ENCODE measurements around the gene IFRD1. TPM values are rescaled to one million over a fixed set of nuclear protein-coding genes. Genes with fewer than 3 reads are reported as not detected.

The IFRD1 gene
- total RNA-seq, 1 experiment from 2014 or later: 73.4 TPM

DNA sequence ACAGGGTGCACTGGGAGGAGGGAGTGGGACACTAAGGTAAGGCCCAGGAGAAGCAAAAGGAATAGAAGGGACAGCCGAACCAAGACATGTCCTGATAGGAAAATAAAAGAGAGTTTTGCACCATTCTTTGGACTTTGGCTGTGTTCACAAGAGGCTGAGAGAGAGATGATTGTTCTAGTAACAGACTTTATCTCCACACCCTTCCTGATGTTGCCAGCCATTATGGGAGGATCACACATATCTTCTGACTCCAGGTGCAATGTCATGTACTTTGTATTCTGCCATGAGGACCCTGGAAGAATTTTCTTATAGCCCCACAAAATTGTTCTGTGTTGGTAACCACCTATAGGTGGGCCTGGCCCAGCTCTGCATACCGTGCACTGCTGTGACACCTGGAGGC, 41.9 kb downstream of the IFRD1 start:
- DNase-seq (no peak), ATAC-seq (no peak)
- Histone ChIP-seq H3K27ac (ENCODE audit: low read length) (no peak overlapping the region), H3K4me3 (ENCODE audit: low read length) (no peak overlapping the region), H3K27me3 (ENCODE audit: low read length) (no peaks in the 10 kb centered on the region), H3K9me3 (ENCODE audit: low read length) (no peaks in the 10 kb centered on the region), H3F3A (ENCODE audit: low read length, unreplicated experiment) (no peaks in the 10 kb centered on the region), H3K36me3 (ENCODE audit: low read depth, low read length) (no peaks in the 10 kb centered on the region), H3K79me2 (ENCODE audit: low read length) (no peaks in the 10 kb centered on the region), H3K9me2 (replicated peaks; ENCODE audit: low read length) (no peaks in the 10 kb centered on the region), H4K20me1 (ENCODE audit: low read length) (no peaks in the 10 kb centered on the region), H2AFZ (ENCODE audit: low read length) (no peak overlapping the region), H3K4me2 (ENCODE audit: low read length) (no peak overlapping the region), H3K4me1 (ENCODE audit: insufficient read depth, low read length) (no peaks in the 10 kb centered on the region), H3K9ac (ENCODE audit: low read length) (no peak overlapping the region)
- POLR2A ChIA-PET (ENCODE audit: unreplicated experiment): no interaction called here
- intact Hi-C loops (cut with micrococcal nuclease): no loop called here
- TF ChIP-seq, protein P1, sequence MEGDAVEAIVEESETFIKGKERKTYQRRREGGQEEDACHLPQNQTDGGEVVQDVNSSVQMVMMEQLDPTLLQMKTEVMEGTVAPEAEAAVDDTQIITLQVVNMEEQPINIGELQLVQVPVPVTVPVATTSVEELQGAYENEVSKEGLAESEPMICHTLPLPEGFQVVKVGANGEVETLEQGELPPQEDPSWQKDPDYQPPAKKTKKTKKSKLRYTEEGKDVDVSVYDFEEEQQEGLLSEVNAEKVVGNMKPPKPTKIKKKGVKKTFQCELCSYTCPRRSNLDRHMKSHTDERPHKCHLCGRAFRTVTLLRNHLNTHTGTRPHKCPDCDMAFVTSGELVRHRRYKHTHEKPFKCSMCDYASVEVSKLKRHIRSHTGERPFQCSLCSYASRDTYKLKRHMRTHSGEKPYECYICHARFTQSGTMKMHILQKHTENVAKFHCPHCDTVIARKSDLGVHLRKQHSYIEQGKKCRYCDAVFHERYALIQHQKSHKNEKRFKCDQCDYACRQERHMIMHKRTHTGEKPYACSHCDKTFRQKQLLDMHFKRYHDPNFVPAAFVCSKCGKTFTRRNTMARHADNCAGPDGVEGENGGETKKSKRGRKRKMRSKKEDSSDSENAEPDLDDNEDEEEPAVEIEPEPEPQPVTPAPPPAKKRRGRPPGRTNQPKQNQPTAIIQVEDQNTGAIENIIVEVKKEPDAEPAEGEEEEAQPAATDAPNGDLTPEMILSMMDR (conservative IDR thresholded peaks at IDR 0.05; ENCODE audit: low read depth, low read length): no peak
- no peak for TF ChIP-seq EZH2phosphoT487 (IDR thresholded peaks at IDR 0.05; ENCODE audit: borderline replicate concordance, low read length)
- no peak for TF ChIP-seq EZH2 (IDR thresholded peaks at IDR 0.05; ENCODE audit: low read length, unreplicated experiment)
- CTCF ChIA-PET: no interaction called here
- BruUV-seq (replicated peaks): no TSS peak

GRCh38 chr7:112494656-112495055, 44.4 kb downstream of the IFRD1 start:
- Histone ChIP-seq H3F3A (ENCODE audit: low read length, unreplicated experiment) (no peaks in the 10 kb centered on the region), H3K4me3 (ENCODE audit: low read length) (no peak overlapping the region), H3K27me3 (ENCODE audit: low read length) (no peaks in the 10 kb centered on the region), H3K79me2 (ENCODE audit: low read length) (no peaks in the 10 kb centered on the region), H2AFZ (ENCODE audit: low read length) (no peak overlapping the region), H4K20me1 (ENCODE audit: low read length) (no peaks in the 10 kb centered on the region), H3K4me2 (ENCODE audit: low read length) (no peak overlapping the region), H3K27ac (ENCODE audit: low read length) (no peak overlapping the region), H3K9me2 (replicated peaks; ENCODE audit: low read length) (no peaks in the 10 kb centered on the region), H3K36me3 (ENCODE audit: low read depth, low read length) (no peaks in the 10 kb centered on the region), H3K9me3 (ENCODE audit: low read length) (no peaks in the 10 kb centered on the region), H3K4me1 (ENCODE audit: insufficient read depth, low read length) (no peaks in the 10 kb centered on the region), H3K9ac (ENCODE audit: low read length) (no peak overlapping the region)
- ChIA-PET POLR2A (ENCODE audit: unreplicated experiment) (no interaction called here), CTCF (no interaction called here)
- TF ChIP-seq, protein P1 (conservative IDR thresholded peaks at IDR 0.05; ENCODE audit: low read depth, low read length): no peak
- TF ChIP-seq EZH2phosphoT487 (IDR thresholded peaks at IDR 0.05; ENCODE audit: borderline replicate concordance, low read length) (no peak), EZH2 (IDR thresholded peaks at IDR 0.05; ENCODE audit: low read length, unreplicated experiment) (no peak)
- no peak for DNase-seq
- no TSS peak for BruUV-seq (replicated peaks)
- intact Hi-C loops (cut with micrococcal nuclease): loop anchor here (1.0 to 5.0 kb wide), 5 partner anchors 13 to 753 kb away; partner anchors contain the start of genes DOCK4 and ZNF277
- no peak for ATAC-seq

DNA sequence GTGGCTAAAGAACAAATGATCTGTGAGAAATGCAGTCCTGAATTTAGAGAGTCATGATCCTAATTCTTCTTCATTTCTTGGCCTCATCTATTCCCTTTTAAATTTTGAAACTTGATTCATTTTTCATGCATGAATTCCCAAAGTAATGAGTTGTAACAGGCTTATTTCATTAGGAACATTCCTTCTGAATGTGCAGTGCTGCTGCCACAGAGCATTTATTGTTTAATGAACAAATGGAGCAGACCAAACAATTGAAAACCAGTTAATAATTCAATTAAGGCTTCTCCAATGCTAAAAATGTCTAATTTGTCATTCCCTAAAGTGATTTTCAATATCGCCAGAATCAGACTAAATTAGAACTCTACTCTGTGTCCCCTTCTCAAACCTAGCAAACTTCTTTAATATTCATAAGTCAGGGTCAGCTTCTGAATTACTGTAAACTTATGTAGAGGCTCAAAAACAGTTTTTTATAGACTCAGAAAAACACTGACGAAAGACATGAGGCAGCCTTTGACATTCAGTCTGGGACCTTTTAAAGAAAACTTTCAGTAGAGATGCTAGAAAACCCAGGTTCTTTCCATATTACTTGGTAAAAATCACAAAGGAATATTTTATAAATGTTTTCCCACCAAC, 45.0 kb downstream of the IFRD1 start:
- TF ChIP-seq, protein P1 (conservative IDR thresholded peaks at IDR 0.05; ENCODE audit: low read depth, low read length): no peak
- no peak for TF ChIP-seq EZH2phosphoT487 (IDR thresholded peaks at IDR 0.05; ENCODE audit: borderline replicate concordance, low read length)
- no peak for TF ChIP-seq EZH2 (IDR thresholded peaks at IDR 0.05; ENCODE audit: low read length, unreplicated experiment)

More for the DNA sequence above, 45.0 kb downstream of the IFRD1 start:
- intact Hi-C loops (cut with micrococcal nuclease): loop anchor here (1.0 to 5.0 kb wide), 5 partner anchors 14 to 754 kb away; partner anchors contain the start of genes DOCK4 and ZNF277
- H3K9me3 ChIP-seq (ENCODE audit: low read length): no peaks in the 10 kb centered on the region
- no peak overlapping the region for H3K4me2 ChIP-seq (ENCODE audit: low read length)
- no peak overlapping the region for H3K4me3 ChIP-seq (ENCODE audit: low read length)
- H3K9ac ChIP-seq (ENCODE audit: low read length): no peak overlapping the region
- H3K9me2 ChIP-seq (replicated peaks; ENCODE audit: low read length): no peaks in the 10 kb centered on the region
- H3F3A ChIP-seq (ENCODE audit: low read length, unreplicated experiment): no peaks in the 10 kb centered on the region
- no peak for ATAC-seq
- H3K36me3 ChIP-seq (ENCODE audit: low read depth, low read length): no peaks in the 10 kb centered on the region
- DNase-seq: no peak
- CTCF ChIA-PET: interaction anchor here (0.6 to 1.4 kb wide), 5 partner anchors 13 to 75 kb away, joined by 3 to 18 read pairs (median 3); partner anchors contain the start of gene LSMEM1
- POLR2A ChIA-PET (ENCODE audit: unreplicated experiment): interaction anchor here (0.7 kb wide), 1 partner anchor 12 kb away, joined by 3 read pairs; no protein-coding TSS in a partner anchor
- no peak overlapping the region for H3K27ac ChIP-seq (ENCODE audit: low read length)
- H2AFZ ChIP-seq (ENCODE audit: low read length): no peak overlapping the region
- no peaks in the 10 kb centered on the region for H3K27me3 ChIP-seq (ENCODE audit: low read length)
- BruUV-seq (replicated peaks): no TSS peak
- H3K4me1 ChIP-seq (ENCODE audit: insufficient read depth, low read length): no peaks in the 10 kb centered on the region
- H4K20me1 ChIP-seq (ENCODE audit: low read length): no peaks in the 10 kb centered on the region
- H3K79me2 ChIP-seq (ENCODE audit: low read length): no peaks in the 10 kb centered on the region

All from PC-3 (cell line).